Tibial artery (tissue), 4 donors: Measurements from ENCODE around the gene TFEB.

Experiments
- DNase-seq, 2 donors: peaks; one replicate each; pipeline ENCODE4 v3.0.0-alpha.2; 2019
- H3K27ac ChIP-seq, 2 donors: fragments of 200-600 bp; sonication (generic) in 1 of 2; 1 replicate in 1 of 2; 2 replicates in 1 of 2; pipeline ENCODE4 v1.5.1; 2018 to 2019; ENCODE audit warnings: mild to moderate bottlenecking in 1 of 2
- H3K27me3 ChIP-seq, 2 donors: fragments of 200-600 bp; sonication (generic) in 1 of 2; one replicate each; pipeline versions ENCODE4 v1.5.1 to v1.6.0; 2016 to 2019
- H3K36me3 ChIP-seq, 3 donors: fragments of 200-600 bp; sonication (generic) in 2 of 3; one replicate each; pipeline ENCODE4 v1.5.1; 2016 to 2019; ENCODE audit warnings: mild to moderate bottlenecking in 2 of 3
- H3K4me1 ChIP-seq, 4 donors: fragments of 200-600 bp; sonication (generic) in 2 of 4; 1 replicate in 3 of 4; 2 replicates in 1 of 4; pipeline ENCODE4 v1.5.1; 2016 to 2019
- H3K4me3 ChIP-seq, 2 donors: fragments of 200-600 bp; sonication (generic) in 1 of 2; 1 replicate in 1 of 2; 2 replicates in 1 of 2; pipeline ENCODE4 v1.5.1; 2018 to 2019; ENCODE audit warnings: mild to moderate bottlenecking in 2 of 2
- H3K9me3 ChIP-seq, 3 donors: fragments of 200-600 bp; sonication (generic) in 1 of 3; one replicate each; pipeline ENCODE4 v1.5.1; 2016 to 2019
- CTCF ChIP-seq, 2 experiments: fragments of 200-600 bp in 1 of 2; fragments of 450-650 bp in 1 of 2; IDR thresholded peaks; one replicate each; pipeline ENCODE4 v1.5.1; 2017 to 2019; ENCODE audit warnings: antibody characterized with exemption in 2 of 2, mild to moderate bottlenecking in 1 of 2, moderate library complexity in 1 of 2
- intact Hi-C: fragments of 100-400 bp; cut with DNase I; formaldehyde crosslinking; loops from one replicate; pipeline ENCODE4 v1.15.0; 2023; ENCODE audit warnings: low total_unique reads

The TFEB gene

GRCh38 chr6:41758641-41759035 is 23.2 kb upstream of the TFEB start:
- DNase-seq = no peak
- H3K9me3 ChIP-seq = no peaks in the 10 kb centered on the region
- H3K27ac ChIP-seq = no peak overlapping the region
- intact Hi-C loops = no loop called here
- no peaks in the 10 kb centered on the region for H3K27me3 ChIP-seq
- TF ChIP-seq CTCF (IDR thresholded peaks at IDR 0.05) = no peak
- no peak overlapping the region for H3K4me3 ChIP-seq
- H3K36me3 ChIP-seq = no peaks in the 10 kb centered on the region
- no peaks in the 10 kb centered on the region for H3K4me1 ChIP-seq

- Histone ChIP-seq H3K9me3 (no peaks in the 10 kb centered on the region), H3K36me3 (no peaks in the 10 kb centered on the region), H3K27ac (no peak overlapping the region), H3K4me1 (no peaks in the 10 kb centered on the region), H3K27me3 (no peaks in the 10 kb centered on the region), H3K4me3 (no peak overlapping the region)
- no peak for DNase-seq
- intact Hi-C loops = no loop called here
- no peak for TF ChIP-seq CTCF (IDR thresholded peaks at IDR 0.05)
These were observed 22.7 kb upstream of the TFEB start for GRCh38 chr6:41757931-41758640.

GRCh38 chr6:41757271-41757670 is 21.9 kb upstream of the TFEB start:
- H3K4me3 ChIP-seq = no peak overlapping the region
- H3K27me3 ChIP-seq = no peaks in the 10 kb centered on the region
- no peaks in the 10 kb centered on the region for H3K4me1 ChIP-seq
- intact Hi-C loops = no loop called here
- no peak for TF ChIP-seq CTCF (IDR thresholded peaks at IDR 0.05)
- H3K9me3 ChIP-seq = no peaks in the 10 kb centered on the region
- no peaks in the 10 kb centered on the region for H3K36me3 ChIP-seq
- no peak overlapping the region for H3K27ac ChIP-seq
- no peak for DNase-seq

GRCh38 chr6:41756354-41756753 is 20.9 kb upstream of the TFEB start:
- Histone ChIP-seq H3K27ac (no peak overlapping the region), H3K4me3 (no peak overlapping the region), H3K4me1 (no peaks in the 10 kb centered on the region), H3K9me3 (no peaks in the 10 kb centered on the region), H3K27me3 (no peaks in the 10 kb centered on the region), H3K36me3 (no peaks in the 10 kb centered on the region)
- intact Hi-C loops = no loop called here
- TF ChIP-seq CTCF (IDR thresholded peaks at IDR 0.05) = no peak
- no peak for DNase-seq

GRCh38 chr6:41755895-41756294 is 20.5 kb upstream of the TFEB start:
- Histone ChIP-seq H3K4me1 (no peaks in the 10 kb centered on the region), H3K36me3 (no peaks in the 10 kb centered on the region), H3K27me3 (no peaks in the 10 kb centered on the region), H3K9me3 (no peaks in the 10 kb centered on the region), H3K27ac (no peak overlapping the region), H3K4me3 (no peak overlapping the region)
- DNase-seq = no peak
- TF ChIP-seq CTCF (IDR thresholded peaks at IDR 0.05) = no peak
- intact Hi-C loops = no loop called here

- DNase-seq = no peak
- Histone ChIP-seq H3K9me3 (no peaks in the 10 kb centered on the region), H3K4me1 (no peaks in the 10 kb centered on the region), H3K36me3 (no peaks in the 10 kb centered on the region), H3K27ac (no peak overlapping the region), H3K27me3 (no peaks in the 10 kb centered on the region), H3K4me3 (no peak overlapping the region)
- TF ChIP-seq CTCF (IDR thresholded peaks at IDR 0.05) = no peak
- intact Hi-C loops = no loop called here
These were observed 15.0 kb upstream of the TFEB start for GRCh38 chr6:41750374-41750773.
